Neutrophil (primary cell): ENCODE results near the gene CD22.

Experiments
- H3K27ac ChIP-seq: fragments of 200-600 bp; sonication (generic); 2 replicates; pipeline ENCODE4 v1.5.1; 2016; ENCODE audit warnings: mild to moderate bottlenecking, moderate library complexity
- H3K27me3 ChIP-seq: fragments of 200-600 bp; sonication (generic); 2 replicates; pipeline ENCODE4 v1.6.0; 2016; ENCODE audit warnings: mild to moderate bottlenecking
- H3K36me3 ChIP-seq: fragments of 200-600 bp; sonication (generic); 2 replicates; pipeline ENCODE4 v1.5.1; 2017
- H3K4me1 ChIP-seq, 2 experiments: fragments of 200-600 bp in 1 of 2; sonication (generic) in 1 of 2; 1 replicate in 1 of 2; 2 replicates in 1 of 2; pipeline versions ENCODE4 v1.5.1 to v1.6.1; 2013 to 2016; ENCODE audit warnings: low read depth in 1 of 2, low read length in 1 of 2, mild to moderate bottlenecking in 1 of 2, moderate library complexity in 1 of 2; ENCODE audit not compliant: control insufficient read depth in 1 of 2, insufficient read depth in 1 of 2
- H3K4me3 ChIP-seq, 2 experiments: fragments of 200-600 bp in 1 of 2; sonication (generic) in 1 of 2; 1 replicate in 1 of 2; 2 replicates in 1 of 2; pipeline ENCODE4 v1.5.1; 2013 to 2016; ENCODE audit warnings: low read depth in 1 of 2, low read length in 1 of 2, mild to moderate bottlenecking in 1 of 2, moderate library complexity in 1 of 2
- H3K9me3 ChIP-seq: fragments of 200-600 bp; sonication (generic); 2 replicates; pipeline ENCODE4 v1.5.1; 2016
- CTCF ChIP-seq: fragments of 200-600 bp; sonication (generic); IDR thresholded peaks from 2 replicates; pipeline ENCODE4 v1.5.1; 2016; ENCODE audit warnings: antibody characterized with exemption

Gene CD22

GRCh38 chr19:35310811-35311465 is 18.0 kb upstream of the CD22 start:
- Histone ChIP-seq H3K27me3 (no peaks in the 10 kb centered on the region), H3K36me3 (no peaks in the 10 kb centered on the region), H3K9me3 (no peaks in the 10 kb centered on the region), H3K4me1 (no peaks in the 10 kb centered on the region), H3K4me3 (no peak overlapping the region), H3K27ac (no peak overlapping the region)
- TF ChIP-seq CTCF, result no peak

GRCh38 chr19:35311901-35312665 is 16.9 kb upstream of the CD22 start:
- no peaks in the 10 kb centered on the region for H3K9me3 ChIP-seq
- H3K4me1 ChIP-seq, result no peaks in the 10 kb centered on the region
- H3K27me3 ChIP-seq, result no peaks in the 10 kb centered on the region
- H3K27ac ChIP-seq, result no peak overlapping the region
- no peak overlapping the region for H3K4me3 ChIP-seq
- no peaks in the 10 kb centered on the region for H3K36me3 ChIP-seq
- no peak for TF ChIP-seq CTCF

GRCh38 chr19:35313587-35313986 is 15.4 kb upstream of the CD22 start:
- Histone ChIP-seq H3K4me3 (no peak overlapping the region), H3K9me3 (no peaks in the 10 kb centered on the region), H3K4me1 (peaks cover 0 to under 1% of the 10 kb centered on the region in 2 experiments), H3K36me3 (no peaks in the 10 kb centered on the region), H3K27me3 (no peaks in the 10 kb centered on the region), H3K27ac (no peak overlapping the region)
- TF ChIP-seq CTCF, result no peak

GRCh38 chr19:35314031-35314430 is 15.0 kb upstream of the CD22 start:
- no peaks in the 10 kb centered on the region for H3K27me3 ChIP-seq
- no peaks in the 10 kb centered on the region for H3K36me3 ChIP-seq
- H3K4me1 ChIP-seq, result peaks cover 0 to 5% of the 10 kb centered on the region in 2 experiments
- H3K9me3 ChIP-seq, result no peaks in the 10 kb centered on the region
- TF ChIP-seq CTCF, result no peak
- H3K4me3 ChIP-seq, result no peak overlapping the region
- no peak overlapping the region for H3K27ac ChIP-seq

- Histone ChIP-seq H3K4me1 (peaks cover 8 to 11% of the 10 kb centered on the region in 2 experiments), H3K36me3 (no peaks in the 10 kb centered on the region), H3K4me3 (no peak overlapping the region), H3K9me3 (no peaks in the 10 kb centered on the region), H3K27ac (no peak overlapping the region), H3K27me3 (no peaks in the 10 kb centered on the region)
- no peak for TF ChIP-seq CTCF
These were observed 14.0 kb upstream of the CD22 start for GRCh38 chr19:35314858-35315470.
